HG02623 (cell line): ENCODE measurements around the gene OTULINL.

ENCODE experiments used
- ATAC-seq: cut with Tn5 transposase; IDR thresholded peaks from one replicate; pipeline ENCODE4 v1.9.1; 2021; ENCODE audit warnings: moderate library complexity; ENCODE audit not compliant: unreplicated experiment

OTULINL gene

DNA sequence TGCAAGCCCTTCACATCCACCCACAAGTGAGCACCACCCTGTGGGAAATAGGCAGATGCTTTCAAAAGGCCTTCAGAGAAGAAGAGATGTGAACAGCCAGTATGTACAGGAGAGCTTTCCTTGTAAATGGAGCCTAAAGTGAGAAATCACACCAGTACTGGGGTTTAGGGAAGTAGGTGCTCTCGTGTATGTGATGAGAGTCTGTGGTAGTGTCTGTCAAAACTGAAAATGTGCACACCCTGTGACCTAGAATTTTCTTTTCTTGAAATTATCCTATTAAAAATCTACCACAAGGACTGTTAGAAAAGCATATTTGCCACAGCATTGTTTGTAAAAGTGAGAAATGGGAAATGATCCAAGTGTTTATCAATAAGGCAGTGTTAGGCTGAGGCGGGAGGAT lies 16.6 kb downstream of the OTULINL start:
- ATAC-seq = no peak

DNA sequence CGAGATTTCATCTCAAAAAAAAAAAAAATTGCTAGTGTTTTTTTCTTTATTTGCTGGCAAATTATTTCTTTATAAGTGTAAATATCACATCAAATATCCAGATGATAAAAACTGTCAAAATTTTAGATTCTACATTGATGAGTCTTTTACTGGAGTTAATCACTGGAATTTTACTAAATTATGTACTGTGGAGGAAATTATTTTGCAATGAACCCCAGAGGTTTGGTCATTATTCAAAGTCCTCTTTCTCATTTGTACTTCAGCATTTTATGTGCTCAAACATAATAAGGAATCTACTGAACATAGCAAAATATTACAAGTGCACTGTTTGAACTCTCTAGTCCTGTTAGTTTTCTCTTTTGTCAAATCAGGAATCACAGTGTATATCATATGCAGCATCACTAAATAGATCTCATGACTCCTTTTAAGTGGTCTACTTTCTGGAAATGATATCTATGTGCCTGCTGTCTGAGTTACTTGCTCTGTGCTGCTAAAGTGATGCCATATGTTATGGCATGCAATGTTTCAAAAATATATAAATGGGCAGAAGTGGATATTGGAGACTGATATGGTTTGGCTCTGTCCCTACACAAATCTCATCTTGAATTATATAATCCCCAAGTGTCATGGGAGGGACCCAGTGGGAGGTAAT lies 18.0 kb downstream of the OTULINL start:
- no peak for ATAC-seq

DNA sequence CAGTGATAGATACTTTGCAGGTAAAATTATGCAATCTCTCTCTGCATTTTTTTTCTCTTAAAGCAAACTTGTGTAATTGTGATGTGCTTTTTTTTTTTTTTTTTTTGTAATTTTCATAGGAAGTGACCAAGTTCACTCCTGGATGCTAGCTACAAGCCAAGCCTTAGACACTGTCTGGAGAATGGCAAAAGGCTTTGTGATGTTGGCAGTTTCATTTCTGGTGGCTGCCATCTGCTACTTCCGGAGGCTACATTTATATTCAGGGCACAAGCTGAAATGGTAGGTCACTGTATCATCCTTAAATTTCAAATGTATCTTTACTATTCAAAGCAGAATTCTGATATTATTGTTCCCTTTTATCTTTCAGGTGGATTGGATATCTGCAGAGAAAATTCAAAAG lies 19.3 kb downstream of the OTULINL start:
- no peak for ATAC-seq

DNA sequence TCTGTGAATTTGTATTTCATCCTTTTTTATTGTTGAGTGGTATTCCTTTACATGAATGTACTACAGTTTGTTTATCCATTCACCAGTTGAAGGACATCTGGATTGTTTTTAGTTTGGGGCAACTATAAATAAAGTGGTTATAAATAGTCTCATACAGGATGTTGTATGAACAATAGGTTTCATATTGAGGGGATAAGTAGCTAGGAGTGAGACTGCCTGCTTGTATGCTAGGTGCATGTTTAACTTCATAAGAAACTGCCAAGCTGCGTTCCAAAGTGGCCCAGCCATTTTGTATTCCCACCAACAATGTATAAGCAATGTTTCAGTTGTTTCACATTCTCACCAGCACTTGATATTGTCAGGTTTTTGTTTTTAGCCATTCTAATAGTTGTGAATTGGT lies 21.5 kb downstream of the OTULINL start:
- ATAC-seq = no peak

DNA sequence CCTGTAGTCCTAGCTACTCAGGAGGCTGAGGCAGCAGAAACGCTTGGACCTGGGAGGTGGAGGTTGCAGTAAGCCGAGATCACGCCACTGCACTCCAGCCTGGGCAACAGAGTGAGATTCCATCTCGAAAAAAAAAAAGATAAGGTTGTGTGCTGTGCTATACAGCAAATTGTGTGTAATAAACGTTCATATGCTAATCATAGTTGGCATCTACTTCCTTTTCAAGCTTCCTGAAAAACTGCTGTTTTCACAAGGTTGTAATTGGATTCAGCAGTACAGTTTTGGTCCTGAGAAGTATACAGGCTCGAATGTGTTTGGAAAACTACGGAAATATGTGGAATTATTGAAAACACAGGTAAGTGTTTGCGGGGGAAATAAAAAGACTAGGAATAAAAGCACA lies 25.5 kb downstream of the OTULINL start:
- no peak for ATAC-seq

DNA sequence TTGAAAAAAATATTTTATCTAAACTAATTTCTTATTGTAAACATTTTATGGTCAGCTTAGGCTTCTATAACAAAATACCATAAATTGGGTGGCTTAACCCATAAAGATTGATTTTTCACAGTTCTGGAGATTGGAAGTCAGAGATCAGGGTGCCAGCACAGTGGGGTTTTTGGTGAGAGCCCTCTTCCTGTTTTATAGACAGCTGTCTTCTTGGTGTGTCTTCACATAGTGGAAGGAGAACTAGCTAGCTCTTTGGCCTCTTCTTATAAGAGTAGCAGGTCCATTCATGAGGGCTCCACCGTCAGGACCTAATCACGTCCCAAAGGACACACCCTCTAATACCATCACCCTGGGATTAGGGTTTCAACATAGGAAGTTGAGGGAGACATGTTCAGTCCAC lies 26.6 kb downstream of the OTULINL start:
- no peak for ATAC-seq

DNA sequence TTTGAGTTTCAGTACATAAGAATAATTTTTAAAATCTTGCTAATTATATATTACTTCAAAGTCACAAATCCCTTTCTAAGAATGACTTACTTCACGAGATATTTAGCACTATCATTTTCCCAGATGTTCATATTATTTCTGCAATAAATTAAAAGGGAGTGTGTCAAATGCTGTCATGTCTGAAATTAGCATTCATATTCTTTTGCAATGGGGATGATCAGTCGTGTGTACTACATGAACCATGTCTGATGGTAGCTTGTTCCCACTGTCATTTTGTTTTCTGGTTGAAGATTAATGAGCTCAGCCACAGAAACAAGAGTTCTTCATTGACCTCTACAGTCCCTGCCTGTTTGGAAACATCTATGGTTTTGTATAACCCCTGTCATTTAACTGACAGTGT lies 30.1 kb downstream of the OTULINL start:
- ATAC-seq = no peak

DNA sequence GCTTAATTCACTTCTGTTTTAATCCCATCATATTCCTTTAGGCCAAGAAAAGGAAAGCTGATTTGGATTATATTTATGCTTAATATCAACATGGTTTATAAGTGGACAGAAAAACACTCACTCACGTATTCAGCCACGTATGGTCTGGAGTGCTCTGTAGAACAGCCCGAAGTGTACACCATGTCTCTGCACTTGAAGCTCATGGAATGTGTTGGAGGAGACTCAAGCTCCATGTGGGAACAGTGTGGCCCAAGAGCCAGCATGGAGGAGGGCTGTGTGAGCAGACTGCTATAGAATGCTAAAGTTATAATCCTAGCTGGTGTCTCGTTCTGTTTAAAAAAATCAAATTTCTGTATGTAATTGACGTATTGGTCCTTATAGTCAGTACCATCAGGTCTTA lies 32.9 kb downstream of the OTULINL start:
- no peak for ATAC-seq

DNA sequence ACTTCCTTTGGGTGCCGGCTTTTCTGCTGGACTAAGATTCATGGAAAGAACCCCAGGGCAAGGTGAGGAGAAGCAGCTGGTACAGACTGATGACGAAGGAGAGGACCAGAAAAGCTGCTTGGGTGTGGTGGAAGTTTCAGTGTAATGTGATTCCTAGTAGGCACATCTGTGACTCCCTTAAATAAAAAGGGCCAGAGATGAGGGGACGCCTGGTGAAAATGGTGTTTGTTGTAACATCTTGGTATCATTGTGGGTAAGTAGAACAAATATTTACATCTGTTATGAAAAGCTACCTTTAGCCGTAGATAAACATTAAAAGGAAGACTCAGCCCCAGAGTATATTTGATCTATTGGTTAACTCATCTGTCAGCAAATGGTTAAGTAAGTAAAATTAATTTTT lies 33.8 kb downstream of the OTULINL start:
- ATAC-seq = no peak

DNA sequence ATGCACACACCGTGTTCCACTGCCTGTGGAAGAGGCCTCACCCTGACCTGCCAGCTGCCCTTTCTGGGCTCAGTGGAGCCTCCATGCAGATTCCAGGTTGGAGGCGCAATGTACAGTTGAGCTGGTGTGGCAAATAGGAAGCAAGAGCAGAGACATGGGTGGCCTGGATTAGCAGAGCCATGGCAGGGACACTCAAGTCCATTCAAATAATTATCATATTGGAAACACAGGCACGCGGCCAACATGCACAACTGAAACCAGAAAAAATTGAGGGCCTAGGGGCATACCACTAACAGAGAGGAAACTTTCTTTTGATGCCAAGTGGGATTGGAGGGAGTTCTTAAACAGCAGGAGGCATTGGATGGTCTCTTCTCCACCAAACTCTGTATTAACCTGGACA lies 35.8 kb downstream of the OTULINL start:
- ATAC-seq = no peak

DNA sequence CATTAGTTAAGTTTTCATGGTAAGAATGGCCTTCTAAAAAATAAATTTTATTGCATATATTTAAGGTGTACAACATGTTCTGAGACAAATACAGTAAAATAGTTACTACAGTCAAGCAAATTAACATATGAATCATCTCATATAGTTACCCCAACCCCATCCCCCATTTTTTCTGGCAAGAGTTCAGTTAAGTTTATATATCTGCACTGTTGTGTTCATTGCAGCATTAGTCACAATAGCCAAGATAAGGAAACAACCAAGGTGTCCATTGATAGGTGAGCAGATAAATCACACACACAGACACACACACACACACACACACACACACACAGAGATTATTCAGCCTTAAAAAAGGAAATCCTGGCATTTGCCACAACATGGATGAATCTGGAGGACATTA lies 45.7 kb downstream of the OTULINL start:
- no peak for ATAC-seq

DNA sequence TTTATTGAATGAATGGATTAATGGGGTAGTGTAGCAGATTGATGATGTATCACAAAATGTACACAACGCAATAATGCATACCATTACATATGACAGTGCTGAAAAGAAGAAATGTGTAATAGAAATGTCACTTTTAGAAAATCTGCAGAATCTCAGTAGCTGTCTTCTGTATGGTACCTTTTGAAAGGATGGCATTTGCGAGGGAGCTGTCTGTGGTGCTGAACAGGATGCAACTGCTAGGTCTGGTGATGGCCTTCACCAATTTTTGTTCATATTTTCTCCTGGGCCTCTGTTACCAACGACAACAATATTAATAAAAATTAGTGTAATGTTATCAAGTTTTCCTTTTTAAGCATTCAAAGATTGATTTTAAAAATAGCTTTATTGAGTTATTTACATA lies 46.8 kb downstream of the OTULINL start:
- no peak for ATAC-seq

DNA sequence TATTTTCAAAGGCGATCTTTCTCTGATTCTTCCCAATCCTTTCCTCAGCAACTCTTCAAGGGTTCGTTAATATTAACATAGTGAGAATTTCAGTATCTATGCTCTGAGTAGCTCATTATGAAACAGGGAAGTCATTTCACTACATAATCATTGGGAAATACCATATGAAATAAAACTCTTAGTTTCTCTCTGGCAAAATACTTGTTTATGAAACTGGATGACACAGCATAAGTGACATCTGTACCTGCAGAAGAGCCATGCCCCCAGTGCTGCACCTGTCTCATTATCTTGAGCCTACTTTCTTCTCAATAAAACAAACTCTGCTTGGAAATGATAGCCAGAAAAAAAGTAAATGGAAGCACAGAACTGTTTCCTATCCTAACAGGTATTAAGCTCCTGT lies 49.1 kb downstream of the OTULINL start:
- ATAC-seq = no peak

DNA sequence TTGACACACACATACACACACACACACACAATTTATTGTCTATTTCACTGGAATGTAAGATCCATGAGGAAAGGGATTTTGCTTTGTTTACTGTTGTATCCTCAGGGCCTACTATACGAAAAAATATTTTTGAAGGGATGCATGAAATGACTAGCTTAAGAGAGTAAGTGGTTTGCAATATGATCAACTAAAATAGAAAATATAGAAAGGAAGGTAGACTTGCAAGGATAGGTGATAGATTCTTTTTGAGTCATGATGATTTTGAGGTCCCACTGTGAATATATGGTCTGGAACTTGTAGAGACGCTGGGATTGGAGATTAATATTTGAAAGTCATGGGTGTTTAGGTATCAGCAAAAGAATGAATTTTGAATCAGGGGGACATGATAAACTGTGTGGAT lies 54.1 kb downstream of the OTULINL start:
- no peak for ATAC-seq

DNA sequence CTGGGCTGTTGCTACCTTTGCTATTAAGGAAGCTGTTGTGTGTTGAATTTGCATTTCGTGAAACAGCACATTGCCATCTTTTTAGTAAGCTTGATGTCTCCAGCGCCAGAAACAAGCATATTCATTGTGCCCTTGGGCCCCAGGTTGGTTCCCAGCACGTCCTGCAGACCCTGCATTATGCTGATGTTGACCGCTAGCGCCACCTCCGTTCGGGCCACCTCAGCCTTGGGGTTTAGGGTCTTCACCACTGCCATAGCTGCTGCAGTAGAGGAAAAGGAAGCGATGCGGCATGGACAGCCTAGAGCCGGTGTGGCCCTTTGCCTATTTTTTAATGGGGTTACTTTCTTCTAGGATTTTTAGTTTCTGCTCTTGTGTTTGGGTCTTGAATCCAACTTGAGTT lies 59.2 kb downstream of the OTULINL start:
- ATAC-seq = no peak

DNA sequence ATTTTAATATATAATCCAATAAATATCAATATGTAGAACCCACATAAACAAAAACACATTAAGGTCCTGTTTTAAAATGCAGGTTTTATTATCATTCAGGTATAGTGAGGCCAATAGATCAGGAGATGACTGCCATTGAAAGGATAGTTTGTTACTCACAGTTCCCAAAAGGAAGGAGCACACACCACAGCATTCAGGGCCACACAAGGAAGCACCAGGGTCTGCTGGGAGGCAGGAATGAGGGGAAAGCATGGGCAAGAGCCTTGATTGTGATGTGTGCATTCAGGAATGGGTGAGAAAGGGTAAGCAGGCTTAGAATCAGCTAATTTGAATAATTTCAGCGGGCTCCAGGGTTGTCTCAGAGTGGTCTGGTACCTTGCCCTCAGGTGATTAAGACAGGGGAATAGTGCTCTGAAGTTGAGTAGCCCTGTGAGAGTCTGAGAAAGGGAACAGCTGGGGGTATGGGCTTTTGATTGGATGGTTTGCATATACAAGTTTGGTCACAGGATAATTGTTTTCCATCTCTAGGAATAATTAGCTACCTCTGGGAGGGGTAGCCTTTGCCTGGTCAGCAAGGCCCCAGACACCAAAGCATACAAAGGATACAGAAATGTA lies 63.1 kb downstream of the OTULINL start:
- ATAC-seq = no peak

DNA sequence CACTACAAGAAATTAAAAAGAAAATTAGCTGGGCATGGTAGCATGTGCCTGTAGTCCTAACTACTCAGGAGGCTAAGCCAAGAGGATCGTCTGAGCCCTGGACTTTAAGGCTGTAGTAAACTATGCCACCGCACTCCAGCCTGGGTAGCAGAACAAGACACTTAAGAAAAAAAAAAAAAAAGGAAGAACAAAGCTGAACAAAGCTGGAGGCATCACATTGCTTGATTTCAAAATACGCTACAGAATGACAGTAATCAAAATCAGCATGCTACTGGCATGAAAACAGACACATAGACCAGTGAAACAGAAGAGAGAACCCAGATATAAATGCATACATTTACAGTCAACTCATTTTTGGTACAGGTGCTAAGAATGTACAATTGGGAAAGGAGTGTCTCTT lies 68.5 kb downstream of the OTULINL start:
- no peak for ATAC-seq

DNA sequence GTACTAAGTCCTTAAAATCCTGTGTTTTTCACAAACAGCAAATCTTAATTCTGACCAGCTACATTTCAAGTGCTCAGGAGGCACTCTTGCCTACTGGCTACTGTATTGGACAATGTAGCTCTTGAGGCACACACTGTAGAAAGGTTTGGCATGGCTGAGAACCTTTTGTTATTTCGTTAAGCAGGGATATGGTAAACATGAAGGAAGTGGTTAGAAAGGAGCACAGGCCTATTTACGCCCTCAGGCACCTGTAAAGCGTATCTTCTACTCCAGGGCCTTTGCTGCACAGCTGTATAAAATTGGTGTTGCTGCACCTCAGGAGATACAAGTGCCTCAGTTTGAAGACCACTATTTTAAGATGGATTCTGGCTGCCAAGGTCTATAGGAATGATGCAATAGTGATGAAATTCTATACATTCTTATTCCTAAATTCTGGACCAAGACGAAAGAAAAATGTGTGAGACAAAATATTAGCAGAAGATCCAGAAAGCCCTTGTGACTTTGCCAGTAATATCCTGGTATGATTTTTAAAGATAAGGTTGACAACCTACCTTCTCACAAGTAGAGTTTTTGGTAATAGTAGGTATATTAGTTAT lies 73.7 kb downstream of the OTULINL start:
- ATAC-seq = no peak

DNA sequence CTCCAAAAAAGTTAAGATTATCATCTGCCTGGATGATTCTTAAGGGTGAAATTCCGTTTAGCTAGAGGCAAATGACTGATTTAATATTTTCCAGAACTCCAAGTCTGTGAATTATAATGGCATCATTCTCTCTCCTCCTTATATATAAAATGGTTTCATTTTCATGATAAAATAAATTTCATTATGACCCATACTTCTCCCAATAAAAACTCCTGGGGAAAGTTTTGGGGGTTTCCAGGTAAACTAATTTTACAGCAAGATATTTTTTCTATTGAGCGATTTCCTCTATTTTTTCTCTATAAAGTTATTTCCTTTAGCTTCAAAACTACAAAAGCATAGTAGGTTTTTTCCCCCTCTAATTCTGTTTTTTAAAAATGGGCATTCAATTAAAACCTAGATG lies 75.3 kb downstream of the OTULINL start:
- no peak for ATAC-seq

DNA sequence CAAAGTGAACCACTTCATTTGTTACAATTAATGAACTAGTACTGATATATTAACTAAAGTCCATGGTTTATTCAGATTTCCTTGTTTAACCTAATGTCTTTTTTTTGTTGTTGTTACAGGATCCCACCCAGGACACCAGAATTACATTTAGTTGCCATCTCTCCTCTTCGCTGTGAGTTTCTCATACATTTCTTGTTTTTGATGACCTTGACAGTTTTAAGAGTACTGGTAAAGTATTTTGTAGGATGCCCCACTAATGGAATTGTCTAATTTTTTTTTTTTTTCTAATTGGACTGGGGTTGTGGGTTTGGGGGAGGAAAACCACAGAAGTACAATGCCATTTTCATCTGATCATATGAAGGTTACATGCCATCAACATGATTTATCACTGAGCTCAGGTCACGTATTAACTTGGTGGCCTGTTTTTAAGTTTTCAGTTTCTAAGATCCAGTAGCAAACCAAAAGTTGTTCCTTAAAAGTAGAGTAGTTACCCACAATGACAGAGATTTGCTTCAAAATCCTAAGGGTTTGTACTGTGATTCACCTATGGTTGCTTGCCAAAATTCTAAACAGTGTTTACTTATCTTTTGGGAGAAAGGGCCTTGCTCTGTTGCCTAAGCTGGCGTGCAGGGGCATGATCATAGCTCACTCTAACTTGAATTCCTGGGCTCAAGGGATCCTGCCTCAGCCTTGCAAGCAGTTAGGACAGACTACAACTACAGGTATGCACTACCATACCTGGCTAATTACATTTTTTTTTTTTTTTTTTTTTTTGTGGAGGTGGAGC lies 78.4 kb downstream of the OTULINL start:
- no peak for ATAC-seq

DNA sequence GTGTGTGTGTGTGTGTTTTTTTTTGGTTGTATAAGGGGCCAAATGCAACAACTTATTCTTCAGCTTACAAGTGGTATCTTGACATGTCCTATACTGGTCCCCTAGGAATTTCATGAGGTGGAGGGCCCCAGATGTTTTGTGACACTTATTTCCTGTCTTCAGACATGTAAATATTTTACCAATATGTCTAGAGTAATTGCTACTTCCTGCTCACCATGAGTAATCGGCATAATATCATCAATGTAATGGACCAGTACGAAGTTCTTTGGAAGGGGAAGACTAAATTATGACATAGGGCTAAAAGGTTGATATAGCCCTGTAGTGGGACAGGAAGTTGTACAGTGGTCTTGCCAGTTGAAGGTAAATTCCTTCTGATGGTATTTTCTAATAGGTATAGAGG lies 79.2 kb downstream of the OTULINL start:
- ATAC-seq = no peak
